ENCODE data around the gene RNU6-9.

DNA sequence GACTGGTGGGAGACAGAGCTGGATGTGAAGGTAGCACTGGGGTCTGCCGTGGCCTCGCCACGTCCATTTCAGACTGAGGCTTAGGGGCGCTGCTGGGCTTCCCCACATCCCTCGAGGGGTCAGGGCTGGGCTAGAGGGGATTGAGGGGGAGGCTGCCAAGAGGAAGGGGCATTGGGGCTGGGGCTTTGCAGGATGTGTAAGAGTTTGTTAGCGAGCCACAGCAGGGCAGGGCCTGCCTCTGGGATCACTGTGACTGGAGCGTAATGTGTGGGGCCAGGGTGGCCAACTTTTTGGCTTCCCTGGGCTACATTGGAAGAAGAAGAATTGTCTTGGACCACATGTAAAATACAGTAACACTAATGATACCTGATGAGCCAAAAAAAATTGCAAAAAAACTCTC lies 46.6 kb downstream of the RNU6-9 start:
- TF ChIP-seq, protein P1, sequence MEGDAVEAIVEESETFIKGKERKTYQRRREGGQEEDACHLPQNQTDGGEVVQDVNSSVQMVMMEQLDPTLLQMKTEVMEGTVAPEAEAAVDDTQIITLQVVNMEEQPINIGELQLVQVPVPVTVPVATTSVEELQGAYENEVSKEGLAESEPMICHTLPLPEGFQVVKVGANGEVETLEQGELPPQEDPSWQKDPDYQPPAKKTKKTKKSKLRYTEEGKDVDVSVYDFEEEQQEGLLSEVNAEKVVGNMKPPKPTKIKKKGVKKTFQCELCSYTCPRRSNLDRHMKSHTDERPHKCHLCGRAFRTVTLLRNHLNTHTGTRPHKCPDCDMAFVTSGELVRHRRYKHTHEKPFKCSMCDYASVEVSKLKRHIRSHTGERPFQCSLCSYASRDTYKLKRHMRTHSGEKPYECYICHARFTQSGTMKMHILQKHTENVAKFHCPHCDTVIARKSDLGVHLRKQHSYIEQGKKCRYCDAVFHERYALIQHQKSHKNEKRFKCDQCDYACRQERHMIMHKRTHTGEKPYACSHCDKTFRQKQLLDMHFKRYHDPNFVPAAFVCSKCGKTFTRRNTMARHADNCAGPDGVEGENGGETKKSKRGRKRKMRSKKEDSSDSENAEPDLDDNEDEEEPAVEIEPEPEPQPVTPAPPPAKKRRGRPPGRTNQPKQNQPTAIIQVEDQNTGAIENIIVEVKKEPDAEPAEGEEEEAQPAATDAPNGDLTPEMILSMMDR (IDR thresholded peaks at IDR 0.05): no peak
- TF ChIP-seq POLR2A (IDR thresholded peaks at IDR 0.05) (no peak), EP300 (IDR thresholded peaks at IDR 0.05) (no peak)
